Stimulated activated naive CD8-positive, alpha-beta T cell treated with anti-CD3 and anti-CD28 coated beads, Interleukin-15, Interleukin-2, amounts not matched to agents 100 ng/mL and 50 ng/mL, for 24 hours (primary cell): ENCODE measurements around the gene TMEM97.
"Not testable (repeated sequence)": the region's sequence is repeated elsewhere in the genome, so short reads cannot be mapped to it uniquely, and the experiment has no call there.

Source experiments
- H3K27ac Mint-ChIP-seq: one replicate; pipeline ENCODE4 v1.8.0; 2021; ENCODE audit warnings: mild to moderate bottlenecking, mixed read lengths
- H3K27me3 Mint-ChIP-seq: one replicate; pipeline ENCODE4 v1.8.0; 2021; ENCODE audit warnings: mixed read lengths
- H3K36me3 Mint-ChIP-seq: one replicate; pipeline ENCODE4 v1.8.0; 2021; ENCODE audit warnings: low read depth, mixed read lengths
- H3K4me1 Mint-ChIP-seq: one replicate; pipeline ENCODE4 v1.8.0; 2021; ENCODE audit warnings: low read depth, mixed read lengths
- H3K4me3 Mint-ChIP-seq: one replicate; pipeline ENCODE4 v1.8.0; 2021; ENCODE audit warnings: mild to moderate bottlenecking, mixed read lengths
- H3K9me3 Mint-ChIP-seq: one replicate; pipeline ENCODE4 v1.8.0; 2021; ENCODE audit warnings: mixed read lengths

Gene TMEM97

DNA sequence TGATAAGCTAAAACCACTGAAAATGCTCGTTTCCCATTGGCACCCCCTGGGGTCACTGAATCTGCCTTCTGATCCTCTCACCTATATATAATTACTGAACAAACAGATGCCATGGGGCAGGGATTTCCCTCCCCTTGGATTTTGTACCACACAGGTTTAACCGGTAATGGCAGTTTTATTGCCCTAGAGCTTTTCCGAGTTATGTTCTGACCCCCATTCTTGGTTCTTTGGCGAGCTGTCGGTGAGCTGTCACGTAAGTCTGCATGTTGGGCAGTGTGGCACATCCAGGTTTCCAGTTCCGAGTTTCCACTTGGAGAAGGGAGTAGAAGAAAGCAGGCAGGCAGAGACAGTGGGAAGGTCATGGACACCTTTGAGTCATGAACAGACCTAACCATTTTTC lies 7.1 kb downstream of the TMEM97 start:
- no peaks in the 10 kb centered on the region for H3K27me3 Mint-ChIP-seq
- H3K4me3 Mint-ChIP-seq = no peak overlapping the region
- no peak overlapping the region for H3K27ac Mint-ChIP-seq
- peaks cover 27% of the 10 kb centered on the region for H3K4me1 Mint-ChIP-seq
- H3K36me3 Mint-ChIP-seq = peaks cover 53% of the 10 kb centered on the region
- H3K9me3 Mint-ChIP-seq = no peaks in the 10 kb centered on the region

DNA sequence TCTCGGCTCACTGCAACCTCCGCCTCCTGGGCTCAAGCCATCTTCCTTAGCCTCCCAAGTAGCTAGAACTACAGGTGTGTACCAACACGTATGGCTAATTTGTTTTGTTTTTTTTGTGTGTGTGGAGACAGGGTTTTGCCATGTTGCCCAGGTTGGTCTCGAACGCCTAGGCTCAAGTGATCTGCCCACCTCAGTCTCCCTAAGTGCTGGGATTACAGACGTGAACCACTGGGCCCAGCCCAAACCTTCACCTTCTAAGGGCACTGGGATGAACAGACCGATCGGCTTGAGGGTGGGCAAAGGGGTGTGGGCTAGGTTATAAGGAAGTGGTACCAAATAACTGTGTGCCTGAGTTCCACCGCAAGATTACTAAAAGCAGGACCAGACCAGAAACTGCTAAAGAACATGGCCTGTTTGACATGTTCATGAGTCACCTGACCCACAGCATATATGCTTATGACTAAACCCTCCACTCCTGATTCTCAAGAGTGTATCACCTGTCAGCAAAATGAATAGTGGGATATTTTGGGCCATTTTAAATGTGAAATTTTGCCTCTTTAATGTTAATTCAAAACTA lies 8.1 kb downstream of the TMEM97 start:
- H3K27me3 Mint-ChIP-seq = no peaks in the 10 kb centered on the region
- peaks cover 19% of the 10 kb centered on the region for H3K4me1 Mint-ChIP-seq
- H3K4me3 Mint-ChIP-seq = no peak overlapping the region
- no peaks in the 10 kb centered on the region for H3K9me3 Mint-ChIP-seq
- H3K27ac Mint-ChIP-seq = peak overlapping the region; percentile 45
- H3K36me3 Mint-ChIP-seq = peaks cover 44% of the 10 kb centered on the region

DNA sequence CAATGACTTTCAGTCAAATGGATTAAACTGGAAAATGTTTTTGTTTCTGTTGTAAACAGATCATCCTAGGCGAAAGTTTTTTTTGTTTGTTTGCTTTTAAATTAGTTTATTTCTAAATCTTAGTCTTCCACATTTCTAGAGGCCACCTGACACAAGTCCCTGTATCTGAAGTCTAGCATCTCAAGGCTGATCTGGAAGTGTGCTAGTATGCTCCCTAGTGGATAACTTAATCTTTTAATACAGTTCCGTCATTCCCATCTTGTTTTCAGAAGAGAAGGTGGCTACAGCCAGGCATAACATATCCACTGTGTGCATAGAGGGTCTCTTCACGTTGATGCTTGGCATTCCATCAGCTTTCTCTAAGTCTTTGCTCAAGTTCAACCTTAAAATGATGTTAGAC lies 8.7 kb downstream of the TMEM97 start:
- H3K9me3 Mint-ChIP-seq = no peaks in the 10 kb centered on the region
- H3K27ac Mint-ChIP-seq = no peak overlapping the region
- H3K36me3 Mint-ChIP-seq = peaks cover 41% of the 10 kb centered on the region
- peaks cover 19% of the 10 kb centered on the region for H3K4me1 Mint-ChIP-seq
- H3K4me3 Mint-ChIP-seq = no peak overlapping the region
- no peaks in the 10 kb centered on the region for H3K27me3 Mint-ChIP-seq

DNA sequence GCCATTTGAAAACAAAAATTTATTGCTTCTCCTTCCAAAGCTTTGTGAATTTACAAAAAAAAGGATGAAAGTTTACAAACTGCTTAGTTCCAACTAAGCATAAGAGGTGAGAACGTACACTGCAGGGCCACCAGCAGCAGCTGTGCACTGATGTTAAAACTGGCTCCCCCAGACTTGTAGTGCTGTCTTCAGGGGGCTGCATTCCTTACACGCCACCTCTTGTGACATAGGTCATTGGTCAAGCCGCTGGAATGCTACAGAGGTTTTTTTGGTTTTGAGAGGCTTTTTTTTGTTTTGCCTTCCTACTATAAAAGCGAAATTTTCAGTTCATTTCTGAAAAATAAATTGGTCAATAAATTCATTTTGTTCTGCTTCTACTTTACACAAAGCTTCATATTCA lies 9.3 kb downstream of the TMEM97 start:
- no peak overlapping the region for H3K4me3 Mint-ChIP-seq
- H3K27me3 Mint-ChIP-seq = no peaks in the 10 kb centered on the region
- H3K9me3 Mint-ChIP-seq = no peaks in the 10 kb centered on the region
- H3K27ac Mint-ChIP-seq = no peak overlapping the region
- peaks cover 36% of the 10 kb centered on the region for H3K36me3 Mint-ChIP-seq
- H3K4me1 Mint-ChIP-seq = peaks cover 19% of the 10 kb centered on the region

DNA sequence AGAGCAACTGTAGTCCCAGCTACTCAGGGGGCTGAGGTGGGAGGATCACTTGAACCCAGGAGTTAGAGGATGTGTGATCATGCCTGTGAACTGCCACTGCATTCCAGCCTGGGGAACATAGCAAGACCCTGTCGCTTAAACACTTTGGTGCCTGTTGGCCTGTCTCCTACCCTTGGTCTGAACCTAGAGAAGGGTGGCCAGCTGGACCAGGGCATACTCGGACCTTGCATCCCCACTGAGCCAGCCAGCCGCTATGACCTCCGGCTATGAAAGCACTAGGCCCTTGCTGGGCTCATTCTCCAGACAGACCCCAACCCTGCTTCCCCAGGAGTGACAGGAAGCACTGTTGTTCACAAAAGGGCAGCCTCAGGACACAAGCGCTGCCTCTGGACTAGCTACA lies 11.7 kb downstream of the TMEM97 start:
- Mint-ChIP-seq H3K4me1 (peaks cover 35% of the 10 kb centered on the region), H3K4me3 (no peak overlapping the region), H3K36me3 (peaks cover 33% of the 10 kb centered on the region), H3K27ac (no peak overlapping the region), H3K9me3 (no peaks in the 10 kb centered on the region), H3K27me3 (no peaks in the 10 kb centered on the region)

DNA sequence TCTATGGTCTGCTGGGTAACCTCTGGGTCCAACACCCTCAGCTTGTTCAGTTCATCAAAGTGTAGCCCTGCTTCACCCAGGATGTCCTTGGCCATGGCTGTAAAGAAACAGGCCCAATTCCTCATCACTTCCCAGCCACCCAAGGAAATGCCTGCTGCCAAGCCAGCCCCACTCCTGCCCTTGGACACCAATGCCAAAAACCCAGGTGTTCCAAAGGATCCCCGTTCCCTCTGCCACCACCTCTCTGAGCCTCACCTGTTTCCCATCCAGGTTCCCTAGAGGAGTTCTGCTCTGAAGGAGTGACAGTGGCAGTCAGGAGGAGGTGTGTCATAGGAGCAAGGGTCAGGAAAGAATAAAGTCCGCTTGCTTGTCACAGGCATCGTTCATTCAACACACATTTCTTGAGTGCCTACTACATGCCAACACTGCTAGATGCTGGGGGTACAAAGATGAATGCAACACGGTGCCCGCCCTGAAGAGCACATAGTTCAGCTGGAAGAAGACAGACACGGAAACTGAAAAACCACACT lies 13.0 kb downstream of the TMEM97 start:
- Mint-ChIP-seq H3K27ac (no peak overlapping the region), H3K4me1 (peaks cover 37% of the 10 kb centered on the region)

DNA sequence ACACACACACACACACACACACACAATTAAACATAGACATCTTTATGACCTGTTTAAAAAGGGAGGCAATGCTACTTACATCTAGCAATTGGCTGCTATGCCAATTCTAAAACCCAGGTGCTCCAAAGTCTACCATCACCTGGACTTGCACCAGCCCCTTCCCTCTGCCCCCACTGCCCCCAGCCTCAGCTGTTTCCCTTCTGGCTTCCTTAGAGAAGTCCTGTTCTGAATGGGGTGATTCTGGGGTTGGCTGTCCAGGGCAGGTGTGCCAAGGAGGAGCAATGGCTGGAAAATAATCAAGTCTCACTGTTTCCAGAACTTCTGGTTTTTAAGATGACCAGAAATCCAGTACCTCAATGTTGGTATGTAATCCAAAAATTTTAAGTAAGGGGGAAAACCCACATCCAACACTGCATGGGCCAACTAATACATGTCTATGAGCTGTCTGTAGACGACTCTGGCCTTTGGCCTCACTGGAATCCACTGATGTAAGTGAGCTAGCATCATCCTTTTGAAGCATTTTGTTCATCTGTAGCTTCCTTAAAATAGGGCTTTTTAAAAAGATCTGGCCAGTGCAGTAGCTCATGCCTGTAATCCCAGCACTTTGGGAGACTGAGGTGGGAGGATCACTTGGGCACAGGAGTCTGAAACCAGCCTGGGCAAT lies 14.2 kb downstream of the TMEM97 start:
- H3K4me1 Mint-ChIP-seq = peaks cover 38% of the 10 kb centered on the region
- H3K27me3 Mint-ChIP-seq = no peaks in the 10 kb centered on the region
- no peaks in the 10 kb centered on the region for H3K9me3 Mint-ChIP-seq
- H3K36me3 Mint-ChIP-seq = peaks cover 10% of the 10 kb centered on the region
- no peak overlapping the region for H3K27ac Mint-ChIP-seq
- no peak overlapping the region for H3K4me3 Mint-ChIP-seq

More for the DNA sequence above, 13.0 kb downstream of the TMEM97 start:
- peaks cover 20% of the 10 kb centered on the region for H3K36me3 Mint-ChIP-seq
- H3K9me3 Mint-ChIP-seq = no peaks in the 10 kb centered on the region
- H3K4me3 Mint-ChIP-seq = no peak overlapping the region
- no peaks in the 10 kb centered on the region for H3K27me3 Mint-ChIP-seq

DNA sequence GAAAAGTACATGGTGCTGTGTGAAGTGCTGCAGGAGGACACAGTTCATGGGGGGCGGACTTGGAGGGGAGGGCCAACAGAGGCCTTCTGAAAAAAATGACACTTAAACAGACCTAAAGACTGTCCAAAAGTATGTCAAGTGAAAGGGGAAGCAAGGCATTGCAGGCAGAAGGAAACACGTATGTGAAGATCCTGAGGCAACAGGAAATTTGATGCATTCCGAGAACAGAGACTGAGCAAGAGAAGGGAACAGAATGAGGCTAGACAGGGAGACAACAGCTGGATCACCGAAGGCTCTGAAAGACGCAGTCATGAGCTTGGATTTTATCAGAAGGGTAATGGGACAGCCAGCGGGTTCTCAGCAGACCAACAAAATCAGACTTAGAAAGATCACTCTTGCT lies 15.2 kb downstream of the TMEM97 start:
- Mint-ChIP-seq H3K4me3 (peak overlapping the region; percentile 90), H3K27ac (peak overlapping the region; percentile 28), H3K36me3 (peaks cover under 1% of the 10 kb centered on the region), H3K9me3 (no peaks in the 10 kb centered on the region), H3K27me3 (no peaks in the 10 kb centered on the region), H3K4me1 (peaks cover 43% of the 10 kb centered on the region)

DNA sequence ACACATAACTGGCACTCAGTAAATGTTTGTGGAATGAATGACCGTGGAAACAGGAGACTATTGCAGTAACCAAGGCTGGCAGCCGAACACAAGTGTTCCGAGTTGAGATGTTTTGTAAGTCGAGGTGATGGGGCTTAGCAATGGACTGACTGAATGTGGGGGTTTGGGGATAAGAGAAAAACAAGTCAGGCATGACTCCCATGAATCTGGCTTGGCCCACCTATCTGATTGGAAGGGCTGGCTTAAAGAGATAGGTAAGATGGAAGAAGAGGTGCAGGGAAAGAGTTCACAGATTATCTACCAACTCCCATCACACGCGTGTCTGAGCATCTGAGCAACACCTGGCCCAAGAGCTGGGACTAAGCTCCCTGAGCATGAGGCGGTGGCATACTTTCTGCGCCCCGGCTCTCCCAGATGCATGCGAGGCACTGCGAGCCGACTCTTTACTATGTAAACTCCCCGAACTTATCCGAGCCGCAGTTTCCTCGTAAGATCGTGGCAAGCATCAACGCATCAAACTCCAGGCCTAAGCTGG lies 15.7 kb downstream of the TMEM97 start:
- Mint-ChIP-seq H3K9me3 (no peaks in the 10 kb centered on the region), H3K27me3 (no peaks in the 10 kb centered on the region), H3K4me3 (peak overlapping the region; percentile 90), H3K36me3 (no peaks in the 10 kb centered on the region), H3K4me1 (peaks cover 43% of the 10 kb centered on the region), H3K27ac (peak overlapping the region; percentile 89)

DNA sequence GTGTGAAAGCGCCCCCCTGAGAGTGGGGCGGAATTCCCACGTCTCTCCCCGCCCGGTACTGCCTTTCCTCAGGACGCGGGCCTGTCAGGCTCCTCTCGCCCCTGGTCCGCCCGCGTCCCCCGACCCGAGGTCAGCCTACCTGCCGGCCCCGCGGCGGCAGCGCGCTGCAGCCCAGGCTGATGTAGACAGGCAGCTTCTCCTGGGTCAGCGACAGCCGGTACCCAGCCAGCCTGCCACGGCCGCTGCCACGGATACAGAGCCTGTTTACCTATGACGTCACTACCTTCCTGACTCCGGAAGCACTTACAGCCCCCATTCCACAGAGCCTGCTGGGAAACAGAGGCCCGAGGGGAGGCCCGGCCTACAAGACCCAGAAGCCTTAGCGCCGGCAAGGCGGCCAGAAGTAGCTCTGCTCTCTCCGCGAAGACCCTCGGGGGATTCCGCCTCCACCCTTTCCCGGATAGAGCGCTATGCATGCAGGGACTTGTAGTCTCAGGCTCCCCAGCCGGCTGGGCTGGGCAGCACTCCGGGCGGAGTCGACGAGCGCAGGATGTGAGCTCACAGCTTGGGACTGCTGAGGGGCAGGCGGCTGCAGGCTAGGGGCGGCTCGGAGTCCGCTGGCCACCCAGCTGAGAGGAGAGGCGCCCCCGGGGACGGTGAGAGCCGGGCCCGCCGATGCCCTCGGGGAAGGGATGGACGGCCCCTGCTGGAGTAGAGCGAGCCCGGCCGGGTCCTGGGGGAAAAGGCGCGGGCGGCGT lies 16.4 kb downstream of the TMEM97 start, which contains the start of the genes IFT20 and TNFAIP1:
Gene IFT20, minus strand, starts transcription at position 272 of the 758 bp plus-strand sequence. CDS start 3,487 bp downstream, outside the sequence.
Gene TNFAIP1, plus strand, starts transcription at position 561 of the 758 bp plus-strand sequence. CDS start 3,761 bp downstream, outside the sequence.
- Mint-ChIP-seq H3K9me3 (no peaks in the 10 kb centered on the region), H3K4me1 (peaks cover 43% of the 10 kb centered on the region), H3K4me3 (peak within 1 kb of the TSS; percentile 90), H3K27me3 (no peaks in the 10 kb centered on the region), H3K27ac (peak within 1 kb of the TSS; percentile 89), H3K36me3 (no peaks in the 10 kb centered on the region)

DNA sequence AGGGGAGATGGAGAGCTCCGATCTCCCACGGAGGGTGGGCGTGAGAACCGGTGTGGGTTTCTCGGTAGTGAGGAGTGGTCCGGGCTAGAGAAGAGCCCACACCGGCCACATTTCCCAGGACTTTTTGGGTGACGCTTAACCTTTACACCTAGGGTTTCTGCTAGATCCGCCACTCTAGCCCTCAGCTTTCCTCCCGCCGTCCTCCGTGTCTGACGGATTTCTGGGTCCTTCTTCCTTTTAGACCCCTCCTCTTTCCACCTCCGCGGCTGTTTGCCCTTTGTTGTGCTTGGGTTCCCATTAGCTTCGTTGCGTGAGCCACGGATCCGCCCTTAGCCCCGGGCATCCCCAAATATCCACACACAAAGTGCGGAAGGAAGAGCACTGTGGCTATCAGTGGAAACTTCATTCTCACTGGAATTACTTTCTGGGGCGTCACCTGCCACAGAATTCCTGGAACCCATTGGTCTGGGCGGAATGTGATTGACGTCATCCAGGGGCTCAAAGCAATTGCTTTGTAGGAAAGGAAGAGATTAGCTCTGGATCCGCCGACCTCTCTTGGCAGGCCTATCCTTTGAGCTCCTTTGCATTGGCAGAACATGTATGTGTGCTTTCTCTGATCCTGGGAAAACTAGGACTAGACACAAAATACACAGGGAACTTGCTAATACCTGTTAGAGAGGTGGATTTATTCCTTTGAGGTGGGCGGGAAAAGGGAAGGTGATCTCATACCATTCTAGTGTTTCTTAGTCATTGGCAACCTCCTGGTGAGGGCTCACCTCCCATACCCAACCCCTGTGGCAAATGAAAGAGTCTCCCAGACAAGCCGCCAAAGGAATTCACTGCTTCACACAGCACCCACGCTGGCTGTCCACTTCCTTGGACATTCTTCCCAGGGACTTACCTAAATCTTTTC lies 17.2 kb downstream of the TMEM97 start:
- Mint-ChIP-seq H3K36me3 (peaks cover 1% of the 10 kb centered on the region), H3K4me1 (peaks cover 43% of the 10 kb centered on the region), H3K4me3 (peak overlapping the region; percentile 90), H3K27ac (peak overlapping the region; percentile 89), H3K9me3 (no peaks in the 10 kb centered on the region), H3K27me3 (no peaks in the 10 kb centered on the region)

DNA sequence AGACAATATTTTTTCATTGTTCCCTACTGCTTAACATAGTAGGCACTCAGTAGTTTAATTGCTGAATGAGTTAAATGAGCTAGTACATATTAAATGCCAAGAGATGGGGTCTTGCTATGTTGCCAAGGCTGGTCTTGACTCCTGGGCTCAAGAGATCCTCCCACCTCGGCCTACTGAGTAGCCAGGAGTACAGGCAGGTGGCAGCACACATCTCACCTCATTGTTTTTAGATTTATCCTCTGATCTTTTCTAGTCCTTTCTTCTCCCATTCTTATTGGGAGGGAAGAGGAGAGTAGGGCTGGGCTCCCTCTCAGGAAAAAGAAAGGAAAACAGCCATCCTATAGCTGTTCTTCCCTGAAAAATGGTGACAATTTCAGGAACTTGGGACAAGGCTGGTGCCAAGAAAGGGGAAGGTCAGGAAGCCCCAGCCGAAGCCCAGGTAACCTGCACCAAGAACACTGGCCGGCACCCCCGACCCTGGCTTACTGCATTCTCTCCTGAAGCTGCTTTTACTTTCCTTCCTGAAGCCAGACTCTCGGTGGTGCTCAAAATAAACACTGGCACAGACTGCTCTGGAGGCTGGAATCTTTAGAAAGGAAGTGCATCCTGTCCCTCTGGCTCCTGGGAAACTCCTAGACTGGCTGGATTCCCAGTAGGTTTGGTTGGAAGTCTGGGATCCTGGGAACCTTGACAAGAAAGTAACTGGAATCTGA lies 19.2 kb downstream of the TMEM97 start:
- H3K4me1 Mint-ChIP-seq = peaks cover 43% of the 10 kb centered on the region
- H3K4me3 Mint-ChIP-seq = no peak overlapping the region
- H3K27me3 Mint-ChIP-seq = no peaks in the 10 kb centered on the region
- peaks cover 11% of the 10 kb centered on the region for H3K36me3 Mint-ChIP-seq
- no peak overlapping the region for H3K27ac Mint-ChIP-seq
- no peaks in the 10 kb centered on the region for H3K9me3 Mint-ChIP-seq

DNA sequence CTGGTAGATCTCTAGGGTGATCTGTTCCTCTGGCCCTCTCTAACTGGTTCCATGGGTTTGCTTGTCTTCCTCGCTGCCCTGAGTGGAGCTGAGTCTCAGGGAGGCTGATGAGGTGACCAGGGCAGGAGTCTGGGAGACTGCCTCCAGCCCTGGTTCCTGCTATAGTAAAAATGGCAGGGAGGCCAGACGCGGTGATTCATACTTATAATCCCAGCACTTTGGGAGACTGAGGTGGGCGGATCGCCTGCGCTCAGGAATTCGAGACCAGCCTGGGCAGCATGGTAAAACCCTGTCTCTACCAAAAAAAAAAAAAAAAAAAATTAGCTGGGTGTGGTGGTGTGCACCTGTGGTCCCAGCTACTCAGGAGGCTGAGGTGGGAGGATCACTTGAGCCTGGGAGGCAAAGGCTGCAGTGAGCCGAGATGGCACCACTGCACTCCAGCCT lies 19.8 kb downstream of the TMEM97 start:
- not testable (repeated sequence) for H3K4me3 Mint-ChIP-seq, H3K27ac Mint-ChIP-seq, H3K9me3 Mint-ChIP-seq, H3K27me3 Mint-ChIP-seq
- Mint-ChIP-seq H3K36me3 (peaks cover 11% of the 10 kb centered on the region), H3K4me1 (peaks cover 41% of the 10 kb centered on the region)
